K562 (cell line): ENCODE measurements around the gene CTSW. TPM values are rescaled to one million over a fixed set of nuclear protein-coding genes. Genes with fewer than 3 reads are reported as not detected.

Source experiments
- ATF3 ChIP-seq, 2 experiments: fragments of 450-650 bp in 1 of 2; sonication (generic) in 1 of 2; formaldehyde crosslinking in 1 of 2; IDR thresholded peaks in 1 of 2; conservative IDR thresholded peaks in 1 of 2; 2 replicates each; pipeline versions ENCODE4 v1.6.1 to v1.8.1; 2016 to 2023; ENCODE audit warnings: mild to moderate bottlenecking in 2 of 2, moderate library complexity in 2 of 2, inconsistent platforms in 1 of 2, missing genetic modification reagents in 1 of 2
- E2F6 ChIP-seq, 2 experiments: IDR thresholded peaks; 2 replicates each; pipeline ENCODE4 v1.6.1; 2011; ENCODE audit warnings: borderline replicate concordance in 1 of 2, control low read depth in 1 of 2, low read depth in 1 of 2, low read length in 1 of 2, mild to moderate bottlenecking in 1 of 2, mixed read lengths in 1 of 2, moderate library complexity in 1 of 2; ENCODE audit not compliant: insufficient read depth in 1 of 2, insufficient read length in 1 of 2, poor library complexity in 1 of 2, severe bottlenecking in 1 of 2; ENCODE audit errors: extremely low read depth in 1 of 2
- ETV1 ChIP-seq: fragments of 450-650 bp; conservative IDR thresholded peaks from 2 replicates; pipeline ENCODE4 v1.6.1; 2016; ENCODE audit warnings: missing genetic modification characterization, control low read depth, low read depth, missing compliant biosample characterization
- GABPA ChIP-seq: fragments of 200-800 bp; sonication (Bioruptor generic); conservative IDR thresholded peaks from 2 replicates; pipeline ENCODE4 v1.6.1; 2016; ENCODE audit warnings: low read depth, missing genetic modification characterization, missing compliant biosample characterization
- HNRNPLL ChIP-seq: fragments of 200-400 bp; formaldehyde crosslinking; IDR thresholded peaks from 2 replicates; pipeline ENCODE4 v1.6.1; 2017; ENCODE audit warnings: low read length, low read depth, mild to moderate bottlenecking; ENCODE audit not compliant: poor library complexity, severe bottlenecking
- KAT2B ChIP-seq: IDR thresholded peaks from one replicate; pipeline ENCODE4 v1.6.1; 2012; ENCODE audit warnings: low read depth, mild to moderate bottlenecking, control low read depth, inconsistent platforms, low read length, moderate library complexity
- KLF16 ChIP-seq: IDR thresholded peaks from 2 replicates; pipeline ENCODE4 v1.6.1; 2016; ENCODE audit warnings: antibody characterized with exemption
- MEF2D ChIP-seq: conservative IDR thresholded peaks from 2 replicates; pipeline ENCODE4 v1.6.1; 2016; ENCODE audit warnings: low read depth, missing genetic modification characterization, missing compliant biosample characterization
- NEUROD1 ChIP-seq: fragments of 150-350 bp; IDR thresholded peaks from 2 replicates; pipeline ENCODE4 v1.6.1; 2014; ENCODE audit warnings: borderline replicate concordance, low read length, low read depth; ENCODE audit not compliant: partially characterized antibody
- NR2C1 ChIP-seq, 2 experiments: fragments of 450-650 bp; IDR thresholded peaks; 2 replicates each; pipeline ENCODE4 v1.6.1; 2017; ENCODE audit warnings: mild to moderate bottlenecking in 2 of 2, antibody characterized with exemption in 1 of 2, inconsistent platforms in 1 of 2, missing compliant biosample characterization in 1 of 2, missing genetic modification characterization in 1 of 2
- OTX1 ChIP-seq: fragments of 450-650 bp; formaldehyde crosslinking; IDR thresholded peaks from 2 replicates; pipeline ENCODE4 v1.4.0; 2022; ENCODE audit warnings: mild to moderate bottlenecking
- POLR2G ChIP-seq: fragments of 200-400 bp; formaldehyde crosslinking; IDR thresholded peaks from 2 replicates; pipeline ENCODE4 v1.6.1; 2017; ENCODE audit warnings: low read depth, mild to moderate bottlenecking, antibody characterized with exemption, low read length, moderate library complexity
- RAD21 ChIP-seq, 2 experiments: fragments of 250-450 bp in 1 of 2; fragments of 450-650 bp in 1 of 2; sonication (Bioruptor Pico) in 1 of 2; formaldehyde crosslinking in 1 of 2; IDR thresholded peaks in 1 of 2; conservative IDR thresholded peaks in 1 of 2; 2 replicates each; pipeline versions ENCODE4 v1.4.0 to v1.8.0; 2020 to 2022; ENCODE audit warnings: mild to moderate bottlenecking in 2 of 2, moderate library complexity in 1 of 2
- RB1 ChIP-seq: fragments of 450-650 bp; IDR thresholded peaks from 2 replicates; pipeline ENCODE4 v1.6.1; 2017; ENCODE audit warnings: low read depth, mild to moderate bottlenecking
- SREBF2 ChIP-seq: sonication (generic); formaldehyde crosslinking; IDR thresholded peaks from 2 replicates; pipeline ENCODE4 v1.4.0; 2020; ENCODE audit warnings: mild to moderate bottlenecking, missing genetic modification reagents
- ZKSCAN1 ChIP-seq: fragments of 150-350 bp; IDR thresholded peaks from 2 replicates; pipeline ENCODE4 v1.6.1; 2016; ENCODE audit warnings: low read depth, low read length
- ZNF12 ChIP-seq: sonication (generic); formaldehyde crosslinking; IDR thresholded peaks from 2 replicates; pipeline ENCODE4 v1.4.0; 2020; ENCODE audit warnings: mild to moderate bottlenecking, missing genetic modification reagents
- ZNF124 ChIP-seq: sonication (generic); formaldehyde crosslinking; IDR thresholded peaks from 2 replicates; pipeline ENCODE4 v1.8.1; 2022; ENCODE audit warnings: missing genetic modification reagents
- polyA plus RNA-seq, 8 experiments: library from polyadenylated mRNA; depleted of rRNA in 4 of 8; stranded (reverse) in 5 of 8; unstranded in 3 of 8; fragments of >200 nt; fragmentation: Nextera tagmentation in 2 of 8; fragmentation: Illumina TruSeq in 1 of 8; extraction: Ambion mirVana in 2 of 8; extraction: Trizol in 1 of 8; gene quantifications; 2 replicates each; pipeline versions ENCODE4 v1.2.1 to v1.2.3, GENCODE V29; 2011 to 2014; ENCODE audit warnings: inconsistent platforms in 1 of 8, missing spikeins in 1 of 8
- total RNA-seq, 7 experiments: library from RNA; depleted of rRNA in 6 of 7; stranded (reverse); fragments of >200 nt in 6 of 7; fragmentation: Illumina TruSeq in 2 of 7; extraction: Trizol in 2 of 7; gene quantifications; 2 replicates each; pipeline versions ENCODE4 v1.2.1 to v1.2.3, GENCODE V29; 2011 to 2021; ENCODE audit warnings: low replicate concordance in 1 of 7
- TF ChIP-seq, protein P1 (sequence below), 3 experiments: fragments of 200-800 bp in 1 of 3; sonication (Bioruptor generic) in 1 of 3; sonication (generic) in 1 of 3; formaldehyde crosslinking in 1 of 3; IDR thresholded peaks; 2 replicates each; pipeline versions ENCODE4 v1.6.1 to v1.8.0; 2016 to 2022; ENCODE audit warnings: mild to moderate bottlenecking in 2 of 3, missing compliant biosample characterization in 2 of 3, missing genetic modification characterization in 2 of 3, missing genetic modification reagents in 1 of 3
- TF ChIP-seq, protein P2 (sequence below): fragments of 450-650 bp; IDR thresholded peaks from 2 replicates; pipeline ENCODE4 v1.6.1; 2014; ENCODE audit warnings: low read depth, mild to moderate bottlenecking, moderate library complexity, borderline replicate concordance

Gene CTSW
- total and polyA plus RNA-seq, 9 of the 15 experiments (the other 6 are each of a cell fraction or from before 2014, with no cell fraction given): 0.04 TPM; not detected in 8

GRCh38 chr11:65911682-65912568, 32.3 kb downstream of the CTSW start (continued):
- TF ChIP-seq OTX1 (no peak), SREBF2 (CRISPR knock-in tag) (no peak), POLR2G (peak; percentile 64), NEUROD1 (peak; percentile 27), ETV1 (peak; percentile 84), E2F6 (IDR thresholded peaks at IDR 0.05; ENCODE audit: borderline replicate concordance in 1 of 2, extremely low read depth in 1 of 2, insufficient read depth in 1 of 2, insufficient read length in 1 of 2, low read depth in 1 of 2, low read length in 1 of 2, poor library complexity in 1 of 2, severe bottlenecking in 1 of 2) (peak; percentile 84 to 91), KLF16 (peak; percentile 18; the same call in 1 of the 2 replicates), RAD21 (CRISPR knock-in tag; conservative IDR thresholded peaks at IDR 0.05 in 1 of 2, IDR thresholded peaks at IDR 0.05 in 1 of 2) (peak; percentile 43 to 74; a peak in 3 of 4 replicates), ATF3 (IDR thresholded peaks at IDR 0.05) (0 out of 2 replicates have a peak, but pooled peaks have one; percentile 12), ATF3 (CRISPR knock-in tag; conservative IDR thresholded peaks at IDR 0.05) (no peak), ZNF124 (CRISPR knock-in tag) (no peak), ZNF12 (no peak), KAT2B (no peak), GABPA (peak; percentile 58), NR2C1 (IDR thresholded peaks at IDR 0.05) (no peak), NR2C1 (tag; IDR thresholded peaks at IDR 0.05) (no peak), HNRNPLL (no peak), ZKSCAN1 (peak; percentile 56; the same call in 1 of the 2 replicates), RB1 (peak; percentile 95), MEF2D (tag) (peak; percentile 47; the same call in 1 of the 2 replicates)
- TF ChIP-seq, protein P1, sequence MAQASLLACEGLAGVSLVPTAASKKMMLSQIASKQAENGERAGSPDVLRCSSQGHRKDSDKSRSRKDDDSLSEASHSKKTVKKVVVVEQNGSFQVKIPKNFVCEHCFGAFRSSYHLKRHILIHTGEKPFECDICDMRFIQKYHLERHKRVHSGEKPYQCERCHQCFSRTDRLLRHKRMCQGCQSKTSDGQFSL (CRISPR knock-in tag; IDR thresholded peaks at IDR 0.05): 0 out of 2 replicates have a peak, but pooled peaks have one; percentile 39
- TF ChIP-seq, protein P1 (tag; IDR thresholded peaks at IDR 0.05): no peak
- TF ChIP-seq, protein P2, sequence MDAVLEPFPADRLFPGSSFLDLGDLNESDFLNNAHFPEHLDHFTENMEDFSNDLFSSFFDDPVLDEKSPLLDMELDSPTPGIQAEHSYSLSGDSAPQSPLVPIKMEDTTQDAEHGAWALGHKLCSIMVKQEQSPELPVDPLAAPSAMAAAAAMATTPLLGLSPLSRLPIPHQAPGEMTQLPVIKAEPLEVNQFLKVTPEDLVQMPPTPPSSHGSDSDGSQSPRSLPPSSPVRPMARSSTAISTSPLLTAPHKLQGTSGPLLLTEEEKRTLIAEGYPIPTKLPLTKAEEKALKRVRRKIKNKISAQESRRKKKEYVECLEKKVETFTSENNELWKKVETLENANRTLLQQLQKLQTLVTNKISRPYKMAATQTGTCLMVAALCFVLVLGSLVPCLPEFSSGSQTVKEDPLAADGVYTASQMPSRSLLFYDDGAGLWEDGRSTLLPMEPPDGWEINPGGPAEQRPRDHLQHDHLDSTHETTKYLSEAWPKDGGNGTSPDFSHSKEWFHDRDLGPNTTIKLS: no peak
